Middle frontal gyrus (tissue), 1 donor: ENCODE measurements around the gene ADCY2.

ENCODE experiments used
- DNase-seq: peaks from one replicate; pipeline ENCODE4 v3.0.0-alpha.2; 2015; ENCODE audit warnings: low spot score; ENCODE audit errors: extremely low spot score

ADCY2 gene

DNA sequence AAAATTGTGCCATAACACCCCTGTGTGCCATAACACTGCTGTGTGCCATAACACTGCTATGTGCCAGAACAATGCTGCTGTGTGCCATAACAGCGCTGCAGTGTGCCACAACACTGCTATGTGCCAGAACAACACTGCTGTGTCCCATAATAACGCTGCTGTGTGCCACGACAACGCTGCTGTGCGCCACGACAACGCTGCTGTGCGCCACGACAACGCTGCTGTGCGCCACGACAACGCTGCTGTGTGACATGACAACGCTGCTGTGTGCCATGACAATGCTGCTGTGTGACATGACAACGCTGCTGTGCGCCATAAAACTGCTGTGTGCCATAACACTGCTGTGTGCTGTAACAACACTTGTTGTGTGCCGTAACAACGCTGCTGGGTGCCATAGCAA is 429.1 kb downstream of the ADCY2 start:
- no peak for DNase-seq

DNA sequence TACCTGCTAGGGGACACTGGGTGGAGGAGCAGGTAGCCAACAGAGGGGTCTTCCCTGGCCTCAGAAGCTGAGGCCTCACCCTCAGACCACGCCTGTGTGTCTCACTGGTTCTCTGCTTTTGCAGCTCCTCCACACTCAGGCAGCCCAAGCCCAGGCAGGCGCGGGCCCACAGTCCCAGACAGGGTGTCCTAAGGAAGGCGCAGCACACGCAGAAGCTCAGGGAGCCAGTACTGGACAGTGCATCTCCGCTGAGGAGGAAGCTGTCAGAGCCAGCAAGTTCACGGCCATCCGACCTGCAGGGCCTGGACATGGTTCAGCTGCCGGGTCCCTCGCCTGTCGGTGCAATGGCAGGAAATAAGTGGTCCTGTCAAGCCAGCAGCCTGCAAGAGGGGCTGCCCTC is 429.7 kb downstream of the ADCY2 start:
- no peak for DNase-seq

DNA sequence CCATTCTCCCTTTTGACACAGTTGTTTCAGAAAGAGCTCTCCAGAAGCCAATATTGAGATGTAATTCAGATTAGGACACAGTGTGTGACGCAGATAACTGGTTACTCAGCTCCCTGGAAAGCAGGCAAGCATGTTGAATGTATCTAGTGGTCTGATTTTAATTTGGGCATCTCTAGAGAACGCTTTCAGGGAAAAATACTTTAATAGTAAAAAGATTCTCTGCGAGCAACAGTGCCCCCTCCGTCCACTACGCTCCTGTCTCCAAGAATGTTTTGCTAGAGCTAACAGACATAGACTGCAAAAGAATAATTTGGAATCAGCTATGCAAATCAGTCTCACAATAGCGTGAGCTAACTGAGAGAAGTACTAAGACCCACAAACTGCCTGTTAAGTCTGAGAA is 431.7 kb downstream of the ADCY2 start:
- DNase-seq = peak; percentile 16

DNA sequence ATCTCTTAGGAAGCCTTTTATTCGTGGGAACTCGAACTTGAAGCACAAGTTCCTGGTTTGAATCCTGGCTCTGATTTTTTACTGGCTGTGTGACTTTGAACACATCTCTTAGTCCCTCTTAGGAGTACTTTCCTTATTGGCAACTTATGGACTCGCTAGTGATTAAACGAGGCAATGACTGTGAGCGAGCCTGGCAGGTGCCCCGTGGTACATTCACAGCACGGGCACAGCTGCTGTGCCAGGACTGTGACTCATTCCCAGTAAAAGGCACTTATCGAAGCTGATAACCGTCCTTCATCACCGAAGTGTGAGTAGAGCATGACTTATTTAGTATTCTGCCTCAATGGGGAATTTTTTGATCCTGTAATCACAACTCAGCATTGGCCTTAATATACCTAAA is 432.3 kb downstream of the ADCY2 start:
- no peak for DNase-seq

DNA sequence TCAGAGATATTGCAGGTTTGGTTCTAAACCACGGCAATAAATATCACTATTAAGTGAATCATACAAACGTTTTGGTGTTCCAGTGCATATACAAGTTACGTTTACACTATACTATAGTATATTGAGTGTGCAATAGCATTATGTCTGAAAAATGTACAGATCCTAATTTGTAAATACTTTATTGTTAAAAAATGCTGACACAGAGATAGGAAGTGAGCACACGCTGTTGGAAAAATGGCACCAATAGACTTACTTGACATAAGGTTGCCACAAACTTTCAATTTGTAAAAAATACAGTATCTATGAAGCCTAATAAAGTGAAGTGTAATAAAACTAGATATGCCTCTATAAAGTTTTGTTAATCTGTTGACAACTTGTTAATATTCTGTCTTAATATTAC is 439.0 kb downstream of the ADCY2 start:
- DNase-seq = no peak

DNA sequence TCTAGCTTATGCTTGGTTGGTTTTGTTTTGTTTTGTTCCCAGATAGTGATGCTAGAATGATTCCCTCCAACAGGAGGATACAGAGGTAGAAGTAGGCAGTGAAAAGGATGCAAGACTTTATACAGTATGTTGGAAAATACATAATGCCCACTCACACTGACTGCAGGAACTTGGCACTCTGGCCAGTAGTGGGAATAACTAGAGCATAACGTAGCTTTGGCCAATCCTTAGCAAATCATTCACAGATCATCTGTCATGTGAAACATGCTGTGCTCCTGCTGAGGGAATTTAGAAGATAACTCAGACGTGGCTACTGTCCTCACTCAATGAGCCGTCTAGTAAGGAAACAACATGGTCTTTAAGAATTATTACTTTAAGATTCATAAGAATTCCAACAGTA is 441.5 kb downstream of the ADCY2 start:
- DNase-seq = no peak

DNA sequence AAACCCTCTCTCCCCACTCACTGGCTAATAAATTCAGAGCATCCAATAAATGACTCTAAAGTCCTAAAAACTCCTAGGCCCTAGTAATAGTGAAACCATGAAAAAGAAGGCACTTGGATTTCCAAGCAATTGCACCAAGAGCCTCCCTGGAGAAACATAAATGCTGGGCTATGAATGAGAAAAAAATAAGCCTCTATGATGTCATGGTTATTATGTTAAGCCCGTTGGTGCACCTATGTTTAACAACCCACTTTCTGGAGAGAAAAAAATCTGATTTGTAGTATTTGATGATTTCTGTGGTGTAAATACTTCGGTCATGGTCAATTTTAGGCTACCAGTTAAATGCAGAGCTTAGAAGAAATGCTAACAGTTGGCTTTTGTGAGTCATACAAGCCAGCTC is 446.6 kb downstream of the ADCY2 start:
- no peak for DNase-seq

DNA sequence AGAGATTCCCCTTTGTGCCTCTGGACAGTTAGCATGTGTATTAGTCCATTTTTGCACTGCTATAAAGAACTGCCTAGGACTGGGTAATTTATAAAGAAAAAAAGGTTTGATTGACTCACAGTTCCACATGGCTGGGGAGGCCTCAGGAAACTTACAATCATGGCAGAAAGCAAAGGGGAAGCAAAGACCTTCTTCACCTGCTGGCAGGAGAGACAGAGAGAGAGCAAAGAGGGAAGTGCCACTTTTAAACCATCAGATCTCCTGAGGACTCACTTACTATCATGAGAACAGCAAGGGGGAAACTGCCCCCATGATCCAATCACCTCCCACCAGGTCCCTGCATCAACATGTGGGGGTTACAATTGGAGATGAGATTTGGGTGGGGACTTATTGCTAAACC is 449.0 kb downstream of the ADCY2 start:
- DNase-seq = no peak

DNA sequence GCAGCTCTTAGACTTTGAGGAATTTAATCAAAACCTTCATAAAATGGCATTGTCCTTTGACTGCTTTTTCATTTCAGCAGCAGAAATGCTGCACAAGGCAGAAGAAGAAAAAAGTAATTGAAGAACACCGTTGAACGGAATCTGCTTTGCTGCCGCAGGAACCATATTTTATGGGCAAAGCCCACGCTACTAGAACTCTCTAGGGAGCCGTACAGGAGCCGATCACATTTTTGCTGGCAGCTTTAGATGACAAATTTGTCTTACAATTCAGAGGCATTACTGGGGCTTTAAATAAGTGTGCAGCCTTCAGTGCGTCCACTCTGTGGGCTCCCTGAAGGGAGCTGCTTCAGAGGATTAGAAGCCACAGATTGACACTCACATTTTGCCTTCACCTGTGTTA is 449.6 kb downstream of the ADCY2 start:
- DNase-seq = no peak

DNA sequence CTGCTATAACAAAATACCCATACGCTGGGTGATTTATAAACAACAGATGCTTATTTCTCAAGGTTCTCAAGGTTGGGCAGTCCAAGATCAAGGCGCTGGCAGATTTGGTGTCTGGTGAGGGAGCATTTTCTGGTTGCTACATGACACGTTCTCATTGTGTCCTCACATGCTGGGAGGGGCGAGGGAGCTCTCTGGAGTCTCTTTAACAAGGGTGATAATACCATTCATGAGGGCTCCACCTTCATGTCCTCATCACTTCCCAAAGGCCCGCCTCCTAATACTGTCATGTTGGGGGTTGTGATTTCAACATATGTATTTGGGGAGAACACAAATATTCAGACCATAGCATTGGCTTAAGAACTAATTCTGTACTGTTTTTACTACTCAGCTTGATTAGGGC is 450.4 kb downstream of the ADCY2 start:
- DNase-seq = no peak

DNA sequence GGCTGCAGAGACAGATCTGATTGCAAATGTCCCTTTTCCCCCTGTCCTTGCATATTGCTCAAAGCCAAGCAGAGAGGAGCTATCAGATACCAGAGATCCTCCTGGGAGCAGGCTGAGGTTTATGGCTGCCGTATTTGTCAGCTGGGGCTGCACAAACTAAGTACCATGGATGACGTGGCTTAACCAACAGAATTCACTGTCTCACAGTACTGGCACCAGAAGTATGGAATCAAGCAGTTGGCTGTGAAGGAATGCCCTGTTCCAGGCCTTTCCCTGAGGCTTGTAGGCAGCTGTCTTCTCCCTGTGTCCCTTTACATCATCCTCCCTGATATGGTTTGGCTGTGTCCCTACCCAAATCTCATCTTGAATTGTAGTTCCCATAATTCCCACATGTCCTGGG is 452.4 kb downstream of the ADCY2 start:
- DNase-seq = no peak

DNA sequence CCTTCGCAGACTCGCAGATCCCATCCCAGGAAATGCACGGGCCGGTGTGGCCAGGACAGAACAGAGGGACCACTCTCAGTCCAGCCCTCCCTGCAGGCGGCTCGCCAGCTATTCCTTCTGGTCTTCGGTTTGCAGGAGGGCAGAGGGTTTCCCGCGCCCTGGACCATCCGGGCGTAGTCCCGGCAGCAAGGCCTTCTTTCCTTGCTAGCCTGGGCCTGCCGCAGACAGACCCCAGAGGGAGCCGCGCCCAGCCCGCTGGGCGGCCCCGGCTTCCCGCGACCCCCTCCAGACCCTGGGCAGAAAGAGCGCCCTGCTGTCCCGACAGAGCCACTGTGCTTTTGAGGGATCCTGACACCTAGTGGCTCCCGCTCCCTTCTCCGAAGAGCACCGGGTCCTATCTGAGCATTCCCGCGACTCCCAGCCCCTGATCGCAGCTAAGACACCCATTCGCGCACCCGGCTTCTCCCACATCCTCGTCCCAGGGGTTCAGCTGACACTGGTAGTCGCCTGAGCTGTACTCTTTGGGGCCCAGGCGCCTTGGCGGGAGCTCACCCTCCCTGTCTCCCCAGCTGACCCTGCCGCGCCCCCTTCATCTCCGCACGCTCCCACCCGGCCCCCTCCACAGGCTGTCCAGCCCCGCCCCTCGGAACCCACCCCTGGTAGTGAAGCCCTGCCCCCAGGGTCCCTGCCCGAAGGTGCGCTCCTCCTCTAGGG is 453.9 kb downstream of the ADCY2 start:
- DNase-seq = no peak

DNA sequence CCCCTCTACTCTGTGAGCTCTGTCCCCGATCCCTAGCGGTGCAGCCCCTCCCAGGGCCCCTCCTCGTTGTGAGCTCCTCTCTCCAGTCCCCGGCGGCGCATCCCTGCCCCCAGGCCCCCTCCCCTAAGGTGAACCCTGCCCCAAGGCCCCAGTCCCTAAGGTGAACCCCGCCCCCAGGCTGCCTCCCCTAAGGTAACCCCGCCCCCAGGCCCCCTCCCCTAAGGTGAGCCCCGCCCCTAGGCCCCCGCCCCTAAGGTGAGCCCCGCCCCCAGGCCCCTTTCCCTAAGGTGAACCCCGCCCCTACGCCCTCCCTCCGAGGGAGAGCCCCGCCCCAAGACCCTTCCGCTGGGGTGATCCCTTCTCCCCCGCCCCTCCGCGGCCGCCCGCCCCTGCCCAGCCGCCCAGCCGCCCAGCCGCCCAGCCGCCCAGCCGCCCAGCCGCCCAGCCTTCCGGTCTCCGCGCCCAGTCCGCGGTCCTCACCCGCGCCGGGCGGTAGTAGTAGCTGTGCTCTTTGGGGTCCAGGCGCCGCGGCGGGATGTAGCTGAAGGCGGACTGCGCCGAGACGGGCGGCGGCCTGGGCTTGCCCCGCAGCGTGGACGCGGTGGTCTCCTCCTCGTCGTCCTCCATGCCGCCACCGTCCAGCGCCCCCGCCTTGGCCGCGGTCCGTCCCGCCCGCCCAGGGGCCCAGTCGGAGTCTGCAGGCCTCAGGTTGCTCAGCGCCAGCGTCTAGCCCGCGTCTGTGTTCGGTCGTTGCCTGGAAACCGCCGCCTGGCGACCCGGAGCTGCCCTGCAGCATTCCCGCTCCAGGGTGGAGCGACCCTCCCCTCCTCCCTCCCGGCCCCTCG is 454.7 kb downstream of the ADCY2 start, which contains the start of gene CFAP90:
CFAP90 (minus strand) TSS at position 739 of the 845 bp plus-strand sequence; CDS start at position 627, 112 bp downstream.
- no peak for DNase-seq

DNA sequence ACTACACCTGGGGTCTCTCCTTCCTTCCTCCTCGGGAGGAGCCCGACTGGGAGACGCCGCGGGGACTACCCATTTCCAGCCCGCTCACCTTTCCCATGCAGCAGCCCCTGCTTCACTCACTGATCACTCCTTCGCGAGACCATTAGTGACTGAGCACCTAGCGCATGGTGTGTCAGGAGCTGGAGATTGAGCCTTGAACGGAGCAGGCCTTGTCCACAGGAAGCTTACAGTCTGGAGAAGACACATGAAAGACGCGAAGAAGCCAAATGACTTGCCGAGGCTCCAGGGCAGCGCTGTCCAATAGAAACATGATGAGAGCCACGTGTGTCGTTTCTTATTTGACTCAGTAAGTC is 455.3 kb downstream of the ADCY2 start:
- DNase-seq = no peak

DNA sequence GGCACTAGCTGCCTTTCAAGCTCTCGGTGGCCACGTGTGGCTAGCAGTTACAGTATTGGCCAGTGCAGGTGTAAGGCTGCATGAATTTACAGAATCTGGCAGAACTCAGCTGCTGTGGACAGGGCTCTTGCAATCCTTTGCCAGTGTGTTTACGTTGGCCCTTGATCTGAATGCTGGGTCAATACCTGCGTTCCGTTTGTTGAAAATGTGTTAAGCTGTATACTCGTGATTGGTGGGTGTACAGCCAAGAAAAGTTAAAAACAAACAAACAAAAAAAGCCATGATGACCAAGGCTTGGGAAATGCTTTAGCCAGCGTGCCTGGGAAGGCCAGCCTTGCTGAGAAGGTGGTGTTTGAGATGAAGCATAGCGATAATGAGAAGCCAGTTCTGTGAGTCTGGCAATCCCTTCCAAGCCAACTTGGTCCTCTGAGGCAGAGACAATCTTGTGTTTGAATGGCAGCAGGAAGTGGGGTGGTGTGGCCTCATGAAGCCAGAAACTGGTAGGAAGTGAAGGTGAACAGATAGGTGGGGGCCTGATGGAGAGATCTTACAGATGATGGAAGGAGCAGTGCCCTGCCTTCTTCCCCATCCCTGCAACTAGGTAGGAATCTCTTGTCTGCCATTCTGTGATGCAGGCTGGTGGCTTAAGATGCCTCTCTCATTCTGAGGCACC is 455.8 kb downstream of the ADCY2 start:
- DNase-seq = no peak

DNA sequence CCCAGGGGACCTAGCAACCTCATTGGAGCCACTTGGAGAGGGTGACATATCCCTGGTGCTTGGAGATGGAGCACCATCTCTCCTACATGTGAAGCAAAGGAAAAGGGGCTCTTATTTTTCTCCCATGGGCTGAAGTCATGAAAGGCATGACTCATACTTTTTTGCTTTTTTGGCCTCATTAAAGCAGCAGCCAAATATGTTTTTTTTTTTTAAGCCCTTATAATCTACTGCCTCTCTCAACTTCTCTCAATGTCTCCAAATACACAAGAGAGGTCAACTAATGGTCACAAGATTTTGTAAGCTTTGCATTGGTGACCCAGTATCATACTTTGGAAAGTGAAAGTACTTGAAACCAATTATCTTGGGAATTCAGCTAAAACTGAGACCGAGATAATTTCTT is 456.6 kb downstream of the ADCY2 start:
- no peak for DNase-seq

DNA sequence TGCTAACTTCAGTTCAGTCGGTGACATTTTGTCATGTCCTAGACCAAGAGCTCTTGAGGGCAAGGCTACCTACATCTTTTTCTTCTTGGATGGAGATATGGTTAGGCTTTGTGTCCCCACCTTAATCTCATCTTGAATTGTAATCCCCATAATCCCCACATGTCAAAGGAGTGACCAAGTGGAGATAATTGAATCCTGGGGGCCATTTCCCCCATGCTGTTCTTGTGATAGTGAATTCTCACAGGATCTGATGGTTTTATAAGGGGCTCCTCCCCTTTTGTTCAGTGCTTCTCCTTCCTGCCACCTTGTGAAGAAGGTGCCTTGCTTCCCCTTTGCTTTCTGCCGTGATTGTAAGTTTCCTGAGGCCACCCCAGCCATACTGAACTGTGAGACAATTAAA is 457.1 kb downstream of the ADCY2 start:
- no peak for DNase-seq

DNA sequence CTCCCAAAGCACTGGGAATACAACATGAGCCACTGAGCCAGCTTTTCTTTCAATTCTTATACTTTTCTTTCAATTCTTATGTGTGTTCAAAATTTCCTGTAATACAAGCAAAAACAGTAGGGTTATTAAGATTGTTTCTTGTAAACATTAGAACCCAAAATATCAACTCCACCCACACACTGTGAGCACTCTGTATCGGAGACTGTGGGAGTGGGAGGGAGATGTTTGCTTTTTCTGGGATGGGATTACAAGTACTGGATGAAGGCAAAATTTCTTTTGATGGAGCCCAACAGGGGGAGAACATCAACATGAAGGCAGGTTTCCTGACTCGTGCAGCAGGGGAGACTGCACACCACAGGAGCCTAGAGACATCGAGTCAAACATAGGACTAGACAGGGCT is 459.7 kb downstream of the ADCY2 start:
- no peak for DNase-seq

DNA sequence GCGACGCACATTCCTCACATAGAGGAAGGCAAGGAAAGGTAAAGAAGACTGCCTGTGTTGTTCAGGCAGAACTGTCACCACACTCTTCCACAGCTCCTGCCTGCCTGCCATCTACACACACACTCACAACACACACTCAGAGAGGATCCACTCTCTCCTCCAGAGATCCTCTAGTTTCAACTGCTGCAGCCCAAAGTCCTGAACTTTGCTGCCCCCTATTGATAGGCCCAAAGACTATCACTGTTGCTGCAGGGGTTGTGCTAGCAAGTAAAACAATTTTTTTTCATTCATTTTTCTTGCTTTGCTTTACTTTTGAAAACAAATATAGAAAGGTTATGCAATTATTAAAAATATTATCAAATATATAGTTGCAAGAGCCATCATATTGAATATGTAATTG is 460.9 kb downstream of the ADCY2 start:
- DNase-seq = peak; percentile 61

DNA sequence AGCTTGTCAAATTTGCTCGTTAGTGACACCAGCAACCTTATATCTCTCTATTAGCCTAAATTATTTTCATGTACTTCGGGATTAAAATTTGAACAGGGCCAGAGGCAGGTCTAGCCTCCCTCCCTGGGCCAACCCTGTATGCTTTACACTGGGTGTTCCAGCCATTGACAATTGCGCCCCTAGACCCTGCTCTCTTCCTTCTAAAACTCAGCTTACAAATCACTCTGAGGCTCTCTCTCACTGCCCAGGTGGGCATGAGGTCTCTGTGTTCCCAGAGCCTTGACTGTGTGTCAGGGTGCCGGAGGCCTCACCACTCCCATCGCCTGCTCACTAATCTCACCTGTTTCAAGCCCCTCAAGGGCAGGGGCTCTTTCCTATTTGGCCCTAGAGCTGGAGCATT is 461.4 kb downstream of the ADCY2 start:
- DNase-seq = no peak

DNA sequence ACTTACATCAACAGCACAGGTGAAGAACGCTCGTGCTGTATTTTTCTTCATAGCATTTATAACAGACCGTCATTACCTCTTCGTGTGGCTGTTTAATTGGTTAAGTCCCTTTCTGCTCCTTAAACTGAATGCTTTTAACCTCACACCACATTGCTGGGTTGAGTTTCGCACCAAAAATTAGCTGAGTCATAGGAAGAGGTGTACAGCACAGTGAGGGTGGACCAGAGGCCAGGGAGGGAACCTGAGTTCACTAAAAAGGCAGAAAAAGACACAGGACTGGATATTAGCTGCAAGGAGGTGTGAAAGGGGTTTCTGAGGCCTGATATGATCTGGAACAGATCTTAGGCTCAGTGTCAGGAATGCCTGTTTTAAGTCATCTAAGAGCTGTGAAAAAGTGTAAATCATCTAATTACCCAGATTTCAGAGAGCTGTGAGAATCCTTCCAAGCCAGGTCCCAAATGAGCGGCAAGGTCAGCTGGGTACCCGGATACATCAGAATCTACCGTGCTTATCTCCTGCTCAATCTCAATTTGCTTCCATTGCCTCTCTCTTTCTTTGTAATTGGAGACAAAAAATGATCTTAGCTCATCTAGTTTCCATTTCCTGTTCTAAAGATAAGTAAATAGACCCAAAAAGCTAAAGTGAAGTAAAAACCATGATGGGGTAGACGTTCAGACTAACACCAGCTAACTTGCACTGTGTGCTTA is 462.1 kb downstream of the ADCY2 start:
- DNase-seq = no peak

DNA sequence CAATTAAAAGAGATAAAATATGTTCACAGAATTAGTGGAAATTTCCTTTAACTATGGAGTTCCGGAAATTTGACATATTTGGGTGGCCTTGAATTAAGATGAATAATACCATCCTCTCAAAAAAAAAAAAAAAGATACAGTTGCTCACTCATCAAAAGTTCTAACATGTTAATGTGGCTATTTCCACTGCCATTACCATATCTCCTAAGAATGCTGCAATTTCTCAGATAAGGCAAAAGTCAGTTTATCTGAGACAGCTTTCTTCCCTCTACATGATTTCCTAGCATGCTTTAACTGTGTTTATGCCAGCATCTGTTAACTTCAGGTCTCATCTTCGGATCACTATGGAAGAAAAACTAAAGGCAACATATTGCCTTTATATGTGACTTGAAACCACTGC is 470.3 kb downstream of the ADCY2 start:
- no peak for DNase-seq
